GM12873 (cell line): ENCODE data around the gene FAM9C.

ENCODE experiments used
- CTCF ChIP-seq: IDR thresholded peaks from 2 replicates; pipeline ENCODE4 v1.5.1; 2012; ENCODE audit warnings: low read depth, mild to moderate bottlenecking, moderate library complexity, low read length, control low read depth; ENCODE audit not compliant: insufficient read depth; ENCODE audit errors: missing control alignments

The FAM9C gene

GRCh38 chrX:13013363-13014110 is 30.9 kb downstream of the FAM9C start:
- TF ChIP-seq CTCF: no peak

GRCh38 chrX:13010546-13010945 is 33.9 kb downstream of the FAM9C start:
- TF ChIP-seq CTCF: no peak

DNA sequence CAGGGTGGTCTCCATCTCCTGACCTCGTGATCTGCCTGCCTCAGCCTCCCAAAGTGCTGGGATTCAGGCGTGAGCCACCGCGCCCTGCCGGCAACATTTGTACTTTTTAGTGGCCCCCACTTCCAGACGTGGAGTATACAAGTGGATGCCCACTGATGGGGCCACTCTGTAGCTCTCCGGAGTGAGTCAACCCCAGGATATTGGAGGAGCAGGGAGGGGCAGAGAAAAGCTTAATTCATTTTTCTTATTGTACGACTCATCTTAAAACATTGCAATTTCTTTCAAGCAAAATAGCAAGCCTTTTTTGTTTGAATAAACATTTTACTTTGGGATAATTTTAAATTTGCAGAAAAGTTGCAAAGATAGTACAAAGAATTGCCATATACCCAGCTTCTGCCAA is 34.6 kb downstream of the FAM9C start:
- TF ChIP-seq CTCF: no peak

GRCh38 chrX:13009273-13009672 is 35.1 kb downstream of the FAM9C start:
- TF ChIP-seq CTCF: no peak

GRCh38 chrX:13008851-13009250 is 35.6 kb downstream of the FAM9C start:
- no peak for TF ChIP-seq CTCF

- no peak for TF ChIP-seq CTCF
Observed at GRCh38 chrX:13008189-13008533, 36.3 kb downstream of the FAM9C start.

DNA sequence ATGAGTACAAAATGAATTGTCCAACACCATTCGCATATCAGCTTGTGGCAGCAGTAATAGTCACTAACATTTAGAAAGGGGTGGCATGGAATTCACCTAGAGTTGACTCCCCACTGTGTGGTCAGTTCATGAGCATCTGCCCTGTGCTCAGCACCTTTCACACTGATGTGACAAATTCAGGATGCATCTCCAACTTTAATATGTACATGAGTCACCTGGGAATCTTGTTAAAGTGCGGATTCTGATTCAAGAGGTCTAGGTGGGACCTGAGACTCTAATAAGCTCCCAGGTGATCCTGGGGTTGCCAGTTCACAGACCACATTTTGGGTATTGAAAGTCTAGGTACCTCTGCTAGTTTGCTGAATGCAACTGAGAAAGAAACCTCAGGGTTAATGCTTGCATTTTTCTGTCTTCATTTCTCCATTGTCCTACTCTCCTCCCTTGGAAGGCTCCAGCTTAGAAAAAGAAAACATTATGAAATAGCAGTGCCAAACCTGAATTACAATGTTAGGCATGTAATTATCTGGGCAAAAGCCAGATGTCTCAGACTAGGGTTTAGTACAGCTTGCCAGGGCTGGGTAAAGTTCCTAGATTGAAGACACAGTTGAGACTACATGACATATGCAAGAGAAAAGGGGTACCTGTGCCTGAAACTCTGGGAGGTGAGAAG is 36.8 kb downstream of the FAM9C start:
- TF ChIP-seq CTCF: no peak
